ENCODE data around the gene FNDC3A.

GRCh38 chr13:49226613-49227012 is 250.9 kb downstream of the FNDC3A start:
- TF ChIP-seq, protein P1, sequence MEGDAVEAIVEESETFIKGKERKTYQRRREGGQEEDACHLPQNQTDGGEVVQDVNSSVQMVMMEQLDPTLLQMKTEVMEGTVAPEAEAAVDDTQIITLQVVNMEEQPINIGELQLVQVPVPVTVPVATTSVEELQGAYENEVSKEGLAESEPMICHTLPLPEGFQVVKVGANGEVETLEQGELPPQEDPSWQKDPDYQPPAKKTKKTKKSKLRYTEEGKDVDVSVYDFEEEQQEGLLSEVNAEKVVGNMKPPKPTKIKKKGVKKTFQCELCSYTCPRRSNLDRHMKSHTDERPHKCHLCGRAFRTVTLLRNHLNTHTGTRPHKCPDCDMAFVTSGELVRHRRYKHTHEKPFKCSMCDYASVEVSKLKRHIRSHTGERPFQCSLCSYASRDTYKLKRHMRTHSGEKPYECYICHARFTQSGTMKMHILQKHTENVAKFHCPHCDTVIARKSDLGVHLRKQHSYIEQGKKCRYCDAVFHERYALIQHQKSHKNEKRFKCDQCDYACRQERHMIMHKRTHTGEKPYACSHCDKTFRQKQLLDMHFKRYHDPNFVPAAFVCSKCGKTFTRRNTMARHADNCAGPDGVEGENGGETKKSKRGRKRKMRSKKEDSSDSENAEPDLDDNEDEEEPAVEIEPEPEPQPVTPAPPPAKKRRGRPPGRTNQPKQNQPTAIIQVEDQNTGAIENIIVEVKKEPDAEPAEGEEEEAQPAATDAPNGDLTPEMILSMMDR (IDR thresholded peaks at IDR 0.05; ENCODE audit: poor library complexity) = no peak
- TF ChIP-seq EZH2 (IDR thresholded peaks at IDR 0.05; ENCODE audit: borderline replicate concordance) (no peak), EZH2phosphoT487 (IDR thresholded peaks at IDR 0.05; ENCODE audit: low read depth, severe bottlenecking, unreplicated experiment) (no peak)

Measured in hepatocyte (in vitro differentiated cells).